GM21526 (cell line): ENCODE data around the gene CYS1.
A peak's percentile ranks its signal among the peaks of the same experiment; 100 is the strongest.
"Not testable (repeated sequence)": the region's sequence is repeated elsewhere in the genome, so short reads cannot be mapped to it uniquely, and the experiment has no call there.

Experiments used
- ATAC-seq: cut with Tn5 transposase; IDR thresholded peaks from one replicate; pipeline ENCODE4 v1.9.1; 2021; ENCODE audit warnings: moderate library complexity; ENCODE audit not compliant: unreplicated experiment, low FRiP score

Gene CYS1

DNA sequence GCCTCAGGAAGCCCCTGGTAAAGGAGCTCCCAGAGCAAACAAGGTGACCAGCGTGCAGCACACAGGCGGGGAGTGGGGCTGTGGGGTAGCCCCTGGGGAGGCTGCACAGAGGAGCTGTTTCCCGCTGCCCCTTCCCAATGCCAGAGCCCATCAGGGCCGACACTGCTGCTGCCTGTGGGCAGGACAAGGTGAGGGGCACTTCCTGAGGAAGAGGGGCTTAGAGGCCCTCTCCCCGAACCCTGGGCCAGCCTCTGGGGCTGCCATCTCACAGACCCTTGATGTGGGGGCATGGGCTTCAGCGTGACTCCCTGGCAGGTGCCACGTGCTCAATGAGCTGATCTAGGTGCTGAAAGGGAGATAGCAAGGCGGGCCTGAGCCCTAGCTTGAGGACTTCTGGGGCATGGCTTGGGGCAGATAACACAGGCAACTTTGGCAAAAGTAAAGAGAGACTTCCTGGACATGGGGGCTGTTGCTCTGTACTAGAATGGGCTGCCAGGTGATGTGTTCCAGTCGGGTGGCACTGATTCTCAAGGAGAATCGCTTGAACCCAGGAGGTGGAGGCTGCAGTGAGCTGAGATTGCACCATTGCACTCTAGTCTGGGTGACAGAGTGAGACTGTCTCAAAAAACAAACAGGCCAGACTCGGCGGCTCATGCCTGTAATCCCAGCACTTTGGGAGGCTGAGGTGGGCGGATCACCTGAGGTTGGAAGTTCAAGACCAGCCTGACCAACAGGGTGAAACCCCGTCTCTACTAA lies 46.8 kb downstream of the CYS1 start:
- ATAC-seq: no peak

- no peak for ATAC-seq
Observed at GRCh38 chr2:10032746-10033105, 47.5 kb downstream of the CYS1 start.

DNA sequence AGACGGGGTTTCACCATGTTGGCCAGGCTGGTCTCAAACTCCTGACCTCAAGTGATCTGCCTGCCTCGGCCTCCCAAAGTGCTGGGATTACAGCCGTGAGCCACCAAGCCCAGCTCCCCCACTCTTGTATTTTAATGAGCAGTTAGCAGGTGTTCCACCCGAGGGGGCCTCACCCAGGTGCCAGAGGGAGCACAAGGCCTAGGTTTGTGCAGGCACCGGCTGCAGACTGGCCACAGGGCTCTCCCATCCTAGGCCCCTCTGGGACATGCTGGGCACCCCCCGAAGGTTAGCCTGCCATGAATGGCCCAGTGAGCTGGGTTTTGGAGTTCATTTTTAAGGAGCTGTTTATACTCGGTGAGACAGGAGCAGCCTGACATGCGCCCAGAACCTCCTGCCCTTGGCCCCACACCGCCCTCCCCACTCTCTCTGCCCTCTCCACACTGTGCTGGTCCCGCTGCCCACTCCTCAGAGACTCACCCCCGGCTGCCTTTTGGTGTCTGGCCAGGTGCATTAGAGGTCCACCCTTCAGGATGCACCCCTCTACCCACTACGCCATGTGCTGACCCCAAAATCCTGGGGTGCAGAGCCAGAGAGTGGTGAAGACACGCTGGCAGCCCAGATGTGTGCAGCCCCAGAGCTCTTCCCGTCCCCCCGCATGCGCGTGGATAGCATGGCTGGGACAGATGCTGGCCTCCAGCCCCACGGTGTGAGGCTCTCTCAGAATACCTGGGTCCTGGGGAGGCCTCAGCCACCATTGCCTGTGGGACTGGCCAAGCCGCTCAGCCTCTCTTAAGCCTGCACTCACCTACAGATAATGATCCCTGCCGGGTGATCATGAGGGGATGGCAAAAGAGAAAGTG lies 48.1 kb downstream of the CYS1 start:
- ATAC-seq: no peak

GRCh38 chr2:10030798-10031197 lies 49.4 kb downstream of the CYS1 start:
- not testable (repeated sequence) for ATAC-seq

GRCh38 chr2:10030311-10030736 lies 49.9 kb downstream of the CYS1 start:
- ATAC-seq: no peak

GRCh38 chr2:10029875-10030223 lies 50.4 kb downstream of the CYS1 start:
- ATAC-seq: no peak

GRCh38 chr2:10028988-10029874 lies 51.0 kb downstream of the CYS1 start:
- ATAC-seq: peak; percentile 58

DNA sequence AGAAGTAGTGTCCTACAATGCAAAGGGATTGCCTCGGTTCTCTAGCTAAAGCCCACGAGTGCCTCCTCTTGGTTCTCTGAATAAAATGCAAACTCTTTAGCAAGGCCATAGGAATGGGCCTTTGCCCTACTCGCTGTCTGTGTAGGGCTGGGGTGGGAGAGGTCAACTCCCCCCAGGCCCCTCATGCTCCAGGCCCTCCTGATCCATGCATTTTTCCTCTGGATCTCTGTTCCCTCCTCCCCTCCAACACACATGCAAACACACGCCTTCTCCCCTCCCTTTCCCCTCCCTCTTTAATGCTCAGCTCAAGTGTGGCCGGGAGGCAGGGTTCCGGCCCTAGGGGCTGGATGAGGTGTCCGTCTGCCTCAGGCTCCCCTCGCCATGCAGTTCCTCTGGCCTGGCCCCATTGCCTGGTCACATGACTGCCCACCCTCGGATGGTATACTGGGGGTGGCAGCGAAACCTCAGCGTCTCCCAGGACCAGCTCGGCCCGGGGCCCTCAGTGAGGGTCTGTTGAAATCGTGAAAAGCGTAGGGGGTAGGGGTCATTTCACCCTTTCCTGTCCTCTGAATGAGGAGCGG lies 51.7 kb downstream of the CYS1 start:
- no peak for ATAC-seq

DNA sequence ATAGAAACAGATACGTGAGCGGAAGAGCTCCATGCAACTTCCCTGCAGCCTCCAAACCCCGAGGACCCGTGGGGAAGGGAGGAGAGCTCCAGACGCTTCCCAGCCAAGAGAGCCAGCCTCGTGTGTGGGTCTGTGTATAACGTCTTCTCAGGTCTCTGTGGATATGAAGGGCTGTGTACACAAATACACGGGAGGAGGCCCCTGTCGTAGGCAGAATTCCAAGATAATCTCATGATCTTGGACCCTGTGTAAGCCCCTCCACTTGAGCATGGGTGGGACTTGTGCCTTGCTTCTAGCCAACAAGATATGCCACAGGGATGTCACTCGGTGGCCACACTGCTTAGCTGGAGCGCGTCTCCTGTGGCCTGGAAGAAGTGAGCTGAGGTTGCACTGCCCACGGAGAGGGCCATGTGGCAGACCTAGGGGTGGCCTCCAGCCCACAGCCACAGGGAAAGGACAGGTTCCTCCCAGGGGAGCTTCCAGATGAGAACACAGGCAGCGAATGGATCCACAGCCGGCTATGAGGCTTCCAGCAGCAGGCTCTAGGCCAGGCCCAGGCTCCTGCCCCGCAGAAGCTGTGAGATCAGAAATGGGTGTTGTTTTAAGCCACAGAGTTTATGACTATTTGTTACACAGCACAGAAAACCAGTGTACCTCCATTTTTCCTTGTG lies 52.4 kb downstream of the CYS1 start:
- no peak for ATAC-seq

GRCh38 chr2:10026940-10027569 lies 53.2 kb downstream of the CYS1 start:
- ATAC-seq: no peak

- ATAC-seq: no peak
Observed at GRCh38 chr2:10022966-10023662, 57.1 kb downstream of the CYS1 start.

- ATAC-seq: no peak
Observed at GRCh38 chr2:10022445-10022844, 57.8 kb downstream of the CYS1 start.

GRCh38 chr2:10022041-10022421 lies 58.2 kb downstream of the CYS1 start:
- no peak for ATAC-seq

DNA sequence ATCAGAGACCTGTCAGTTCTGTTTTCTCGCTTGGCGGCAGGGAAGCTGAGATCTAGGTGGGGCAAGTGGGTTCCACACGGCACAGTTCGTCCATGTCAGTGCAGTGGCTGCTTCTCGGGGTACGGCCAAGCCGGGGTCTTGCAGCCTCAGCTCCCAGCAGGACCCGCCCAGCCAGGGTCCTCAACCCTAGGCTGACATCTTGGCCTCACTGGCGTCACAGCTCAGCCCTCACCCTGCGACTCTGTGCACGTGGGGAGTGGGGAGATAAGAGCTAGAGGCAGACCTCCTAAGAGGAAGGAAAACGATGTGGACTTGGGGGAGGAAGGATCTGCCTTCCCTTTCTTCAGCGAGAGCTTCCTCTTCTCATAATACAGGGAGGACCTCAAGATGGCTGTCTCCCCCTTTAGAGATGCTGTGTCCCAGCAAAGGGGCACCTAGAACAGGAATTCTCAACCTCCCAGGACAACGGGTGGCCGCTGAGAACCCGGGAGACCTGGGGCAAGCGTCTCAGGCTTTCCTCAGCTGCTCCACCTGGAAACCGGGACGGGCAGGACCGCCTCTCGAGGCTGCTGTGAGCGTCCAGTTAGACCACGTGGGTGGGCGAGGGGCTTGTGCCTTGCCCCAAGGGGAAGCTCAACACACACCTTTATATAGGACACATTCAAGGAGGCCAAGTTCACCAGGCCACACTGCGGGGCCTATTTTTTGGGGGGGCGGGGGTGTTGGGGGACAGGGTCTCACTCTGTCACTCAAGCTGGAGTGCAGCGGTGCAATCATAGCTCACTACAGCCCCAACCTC lies 60.4 kb downstream of the CYS1 start:
- ATAC-seq: no peak

- no peak for ATAC-seq
Observed at GRCh38 chr2:10019174-10019573, 61.0 kb downstream of the CYS1 start.

GRCh38 chr2:10017313-10017941 lies 62.8 kb downstream of the CYS1 start:
- no peak for ATAC-seq

DNA sequence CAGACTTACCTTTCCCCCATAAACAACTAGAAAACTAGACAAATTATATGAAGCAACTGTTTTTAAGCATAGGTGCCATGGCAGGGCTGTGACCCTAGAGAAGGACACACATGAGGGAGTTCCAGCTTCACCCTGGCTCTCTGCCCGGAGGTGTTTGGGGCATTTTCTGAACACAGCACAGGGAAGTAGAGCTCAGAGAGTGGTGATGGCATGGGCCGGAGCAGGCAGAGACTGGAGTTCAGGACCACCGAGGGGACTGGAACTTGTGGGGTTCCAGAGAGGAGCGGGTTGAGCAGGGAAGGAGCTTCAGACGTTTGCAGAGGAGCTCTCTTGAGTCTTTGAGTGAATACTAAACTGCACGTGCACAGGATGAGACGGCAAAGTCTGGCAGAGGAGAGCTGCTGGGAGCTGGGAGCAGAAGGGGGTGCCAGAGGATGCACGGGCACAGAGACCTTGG lies 63.4 kb downstream of the CYS1 start:
- no peak for ATAC-seq
